Fibroblast of the aortic adventitia (primary cell): ENCODE measurements around the gene A2M. TPM values are rescaled to one million over a fixed set of nuclear protein-coding genes. Genes with fewer than 3 reads are reported as not detected.

Experiments
- DNase-seq: peaks from one replicate; pipeline ENCODE4 v3.0.0-alpha.2; 2010; ENCODE audit warnings: low read depth
- H3K4me3 ChIP-seq: 2 replicates; pipeline ENCODE4 v1.5.1; 2011; ENCODE audit warnings: low read depth, mild to moderate bottlenecking, control low read depth, low read length, moderate library complexity
- CTCF ChIP-seq: IDR thresholded peaks from 2 replicates; pipeline ENCODE4 v1.5.1; 2011; ENCODE audit warnings: mild to moderate bottlenecking, low read length, control low read depth, inconsistent platforms; ENCODE audit not compliant: insufficient read depth
- total RNA-seq: library from RNA; depleted of rRNA; stranded (reverse); fragments of >200 nt; gene quantifications from 2 replicates; pipeline ENCODE4 v1.2.3, GENCODE V29; 2012; ENCODE audit warnings: low replicate concordance

Gene A2M
- total RNA-seq, 1 donor = 0.54 TPM

GRCh38 chr12:9099552-9100190 lies 16.0 kb downstream of the A2M start:
- TF ChIP-seq CTCF = no peak
- no peak overlapping the region for H3K4me3 ChIP-seq
- no peak for DNase-seq

GRCh38 chr12:9098463-9099026 lies 17.2 kb downstream of the A2M start:
- H3K4me3 ChIP-seq = no peak overlapping the region
- no peak for DNase-seq
- no peak for TF ChIP-seq CTCF

GRCh38 chr12:9098115-9098452 lies 17.6 kb downstream of the A2M start:
- TF ChIP-seq CTCF = no peak
- DNase-seq = no peak
- no peak overlapping the region for H3K4me3 ChIP-seq

GRCh38 chr12:9096563-9097176 lies 19.0 kb downstream of the A2M start:
- no peak overlapping the region for H3K4me3 ChIP-seq
- DNase-seq = no peak
- no peak for TF ChIP-seq CTCF

GRCh38 chr12:9095322-9095721 lies 20.4 kb downstream of the A2M start:
- no peak for DNase-seq
- H3K4me3 ChIP-seq = no peak overlapping the region
- TF ChIP-seq CTCF = no peak

- H3K4me3 ChIP-seq = no peak overlapping the region
- no peak for DNase-seq
- TF ChIP-seq CTCF = no peak
Observed at GRCh38 chr12:9094512-9095206, 21.1 kb downstream of the A2M start.
